ENCODE results near the gene TTLL3.

TTLL3 gene

DNA sequence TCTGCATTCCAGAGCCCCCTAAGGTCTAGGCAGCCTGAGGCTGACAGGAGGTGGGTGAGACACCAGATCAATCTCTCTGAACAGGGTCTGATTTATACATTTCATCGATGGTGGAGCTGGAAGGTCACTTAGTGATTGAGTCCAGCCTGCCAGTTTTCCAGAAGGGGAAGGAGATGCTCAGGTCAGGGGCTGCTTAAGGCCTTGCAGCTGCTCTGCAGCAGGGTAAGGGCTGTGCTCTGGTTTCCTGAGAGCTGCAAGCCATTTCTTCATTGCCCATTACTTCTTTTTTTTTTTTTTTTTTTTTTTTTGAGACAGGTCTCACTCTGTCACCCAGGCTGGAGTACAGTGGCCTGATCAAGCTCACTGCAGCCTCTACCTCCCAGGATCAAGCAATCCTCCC, 28.5 kb upstream of the TTLL3 start:
- no peak for DNase-seq

DNA sequence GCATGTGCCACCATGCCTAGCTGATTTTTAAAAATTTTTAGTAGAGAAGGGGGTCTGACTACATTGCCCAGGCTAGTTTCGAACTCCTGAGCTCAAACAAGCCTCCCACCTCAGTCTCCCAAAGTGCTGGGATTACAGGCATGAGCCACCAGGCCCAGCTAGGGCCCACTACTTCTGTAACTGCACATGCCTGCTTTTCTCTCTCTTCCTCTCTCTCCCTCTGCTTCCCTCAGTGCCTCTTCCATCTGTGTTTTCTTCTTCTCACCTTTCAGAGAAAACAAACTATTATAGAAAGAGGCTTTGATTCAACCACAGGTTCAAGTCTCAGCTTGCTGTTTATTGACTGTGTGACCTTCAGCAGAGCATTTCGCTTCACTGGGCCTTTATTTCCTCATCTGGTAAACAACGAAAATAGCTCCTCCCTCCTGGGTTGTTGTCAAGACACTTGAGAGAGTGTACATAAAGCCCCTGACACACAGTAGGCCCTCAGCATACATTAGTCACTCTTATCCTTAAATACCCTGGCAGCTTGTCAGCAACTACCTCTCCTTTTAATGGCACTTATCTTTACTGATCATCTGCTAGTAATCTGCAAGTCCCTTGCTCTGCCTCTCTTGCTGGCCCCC, 28.0 kb upstream of the TTLL3 start:
- peak; percentile 72 for DNase-seq

- peak; percentile 51 for DNase-seq
These were observed 27.3 kb upstream of the TTLL3 start for GRCh38 chr3:9782770-9783169.

- DNase-seq: no peak
These were observed 26.1 kb upstream of the TTLL3 start for GRCh38 chr3:9783954-9784353.

GRCh38 chr3:9784965-9785364, 25.1 kb upstream of the TTLL3 start:
- DNase-seq: no peak

DNA sequence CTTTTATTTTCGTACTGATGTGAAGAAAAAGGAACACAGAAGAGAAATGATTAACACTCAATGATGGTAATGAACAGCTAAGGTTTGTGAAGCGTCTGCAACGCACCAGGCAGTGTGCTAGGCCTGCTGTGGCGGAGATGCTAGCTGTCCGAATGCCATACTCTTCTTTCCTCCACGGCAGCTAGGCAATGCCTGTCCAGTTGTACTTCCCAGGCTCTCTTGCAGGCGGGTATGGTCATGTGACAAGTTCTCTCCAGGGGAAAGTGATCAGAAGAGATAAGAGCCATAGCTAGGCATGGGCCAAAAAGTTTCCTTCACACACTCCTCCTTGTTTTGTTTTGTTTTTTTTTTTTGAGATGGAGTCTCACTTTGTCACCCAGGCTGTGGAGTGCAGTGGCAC, 24.5 kb upstream of the TTLL3 start:
- peak; percentile 70 for DNase-seq

GRCh38 chr3:9786209-9786739, 23.8 kb upstream of the TTLL3 start:
- peak; percentile 73 for DNase-seq

GRCh38 chr3:9786825-9787669, 23.0 kb upstream of the TTLL3 start:
- DNase-seq: peak; percentile 44

DNA sequence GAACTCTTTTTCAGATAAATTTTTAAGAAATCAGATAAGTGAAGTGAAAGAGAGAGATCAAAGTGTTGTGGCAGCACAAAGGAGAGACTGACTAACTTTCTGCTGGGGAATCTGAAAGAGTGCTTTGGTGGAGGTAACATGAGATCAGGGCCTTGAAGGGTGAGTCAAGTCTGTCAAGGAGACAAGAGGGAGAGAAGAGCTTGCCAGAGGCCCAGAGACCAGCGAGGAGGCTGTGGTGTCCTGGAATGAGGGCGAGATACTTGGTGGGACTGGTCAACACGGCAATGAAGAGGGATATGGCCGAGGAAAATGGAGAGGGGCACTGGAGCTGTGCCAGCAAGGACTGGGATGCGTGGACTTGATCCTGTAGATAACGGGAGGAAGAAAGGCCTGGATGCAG, 22.3 kb upstream of the TTLL3 start:
- no peak for DNase-seq

- no peak for DNase-seq
These were observed 18.9 kb upstream of the TTLL3 start for GRCh38 chr3:9791127-9791526.

GRCh38 chr3:9791790-9792404, 18.2 kb upstream of the TTLL3 start:
- no peak for DNase-seq

DNA sequence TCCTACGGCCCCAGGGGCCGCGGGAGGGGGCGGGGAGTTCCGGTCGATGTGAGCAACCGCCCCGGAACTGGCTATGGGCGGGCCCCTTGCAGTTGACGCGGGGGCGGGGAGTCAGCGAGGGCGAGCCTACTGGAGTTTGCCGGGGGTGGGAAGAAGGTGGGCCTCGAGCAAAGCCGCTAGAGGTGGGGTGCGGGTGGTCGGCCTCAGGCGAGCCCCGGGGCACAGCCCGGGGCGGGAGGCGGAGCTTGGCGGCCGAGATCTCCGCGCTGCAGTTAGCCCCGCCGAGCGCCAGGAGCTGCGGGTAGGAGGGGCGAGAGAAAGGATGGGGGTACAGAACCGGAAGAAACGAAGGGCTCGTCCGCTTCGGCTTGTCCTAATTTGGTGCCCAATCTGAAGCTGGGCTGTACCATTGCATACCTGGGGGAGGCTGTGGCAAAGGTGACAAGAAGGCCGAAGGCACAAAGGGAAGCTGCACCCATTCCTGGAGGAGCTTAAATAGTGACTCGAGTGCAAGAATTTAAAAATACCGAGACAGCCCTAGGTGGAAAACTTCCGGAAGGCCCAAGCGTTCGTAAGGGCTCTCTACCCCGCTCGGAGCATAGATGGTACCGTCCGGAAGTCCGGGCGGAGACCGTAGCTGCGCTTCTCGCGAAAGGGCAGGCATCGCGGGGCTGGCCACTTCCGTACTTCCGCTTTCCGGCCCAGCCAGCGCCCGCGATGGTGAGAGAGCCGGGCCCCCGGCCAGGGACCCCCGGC, 17.5 kb upstream of the TTLL3 start, which contains the start of the genes ARPC4 and TADA3:
TSS of gene ARPC4 (plus strand) at position 678 of the 756 bp plus-strand sequence. CDS start at position 718, 40 bp downstream.
TSS of gene TADA3 (minus strand) at position 69 of the 756 bp plus-strand sequence. CDS start 1,007 bp downstream, outside the sequence.
- DNase-seq: peak; percentile 97

DNA sequence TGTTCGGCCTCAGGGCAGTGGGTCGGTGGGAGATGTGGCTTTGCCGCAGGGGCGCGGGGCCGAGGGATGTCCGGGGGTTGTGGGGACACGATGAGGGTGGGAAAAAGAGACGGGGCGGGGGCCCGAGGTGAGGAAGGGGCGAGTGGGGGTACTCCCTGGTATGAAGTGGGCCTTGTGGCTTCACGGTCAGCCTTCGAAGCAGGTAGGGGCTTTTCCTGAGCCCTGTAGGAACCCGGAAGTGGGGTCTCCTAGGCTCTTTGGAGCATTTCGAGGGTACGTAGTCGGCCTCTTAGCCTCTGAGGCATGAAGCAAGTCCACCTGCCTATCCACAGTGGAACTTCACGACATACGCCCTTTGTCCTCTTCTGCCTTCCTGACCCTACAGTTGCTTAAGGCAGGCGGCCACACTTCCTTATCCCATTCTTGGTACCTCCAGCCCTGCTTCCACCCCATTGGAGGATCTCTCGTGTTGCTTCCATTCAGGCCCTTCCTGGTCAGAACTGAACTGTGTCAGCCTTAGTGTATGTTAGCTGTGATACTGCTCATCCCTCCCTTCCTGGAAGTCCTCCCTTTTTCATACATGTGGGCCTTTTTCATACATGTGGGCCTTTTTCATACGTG, 16.8 kb upstream of the TTLL3 start:
- peak; percentile 79 for DNase-seq

DNA sequence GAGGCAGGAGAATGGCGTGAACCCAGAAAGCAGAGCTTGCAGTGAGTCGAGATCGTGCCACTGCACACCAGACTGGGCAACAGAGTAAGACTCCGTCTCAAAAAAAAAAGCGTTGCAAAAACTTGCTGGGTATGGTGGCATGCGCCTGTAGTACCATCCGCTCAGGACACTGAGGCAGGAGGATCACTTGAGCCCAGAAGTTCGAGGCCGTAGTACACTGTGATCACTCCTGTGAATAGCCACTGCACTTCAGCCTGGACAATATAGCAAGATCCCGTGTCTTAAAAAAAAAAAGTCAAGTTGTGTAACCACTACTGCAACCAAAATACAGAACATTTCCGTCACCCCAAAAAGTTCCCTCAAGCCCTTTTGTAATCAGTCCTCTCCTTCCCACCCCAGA, 15.7 kb upstream of the TTLL3 start:
- no peak for DNase-seq

DNA sequence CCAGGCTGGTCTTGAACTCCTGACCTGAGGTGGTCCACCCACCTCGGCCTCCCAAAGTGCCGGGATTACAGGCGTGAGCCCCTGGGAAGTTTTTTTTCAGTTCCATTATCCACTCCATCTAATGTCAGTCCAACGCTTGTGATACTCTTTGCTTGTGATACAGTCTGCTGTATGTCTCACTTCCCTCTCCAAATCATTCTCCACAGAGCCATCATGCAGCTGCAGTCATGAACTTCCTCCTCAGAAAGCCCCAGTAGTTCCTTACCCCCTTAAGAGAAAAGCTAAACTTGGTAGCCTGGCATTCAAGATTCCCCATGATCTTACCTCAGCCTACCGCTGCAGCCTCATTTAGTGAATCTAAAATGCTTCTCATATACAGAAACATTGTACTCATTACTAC, 14.9 kb upstream of the TTLL3 start:
- no peak for DNase-seq

DNA sequence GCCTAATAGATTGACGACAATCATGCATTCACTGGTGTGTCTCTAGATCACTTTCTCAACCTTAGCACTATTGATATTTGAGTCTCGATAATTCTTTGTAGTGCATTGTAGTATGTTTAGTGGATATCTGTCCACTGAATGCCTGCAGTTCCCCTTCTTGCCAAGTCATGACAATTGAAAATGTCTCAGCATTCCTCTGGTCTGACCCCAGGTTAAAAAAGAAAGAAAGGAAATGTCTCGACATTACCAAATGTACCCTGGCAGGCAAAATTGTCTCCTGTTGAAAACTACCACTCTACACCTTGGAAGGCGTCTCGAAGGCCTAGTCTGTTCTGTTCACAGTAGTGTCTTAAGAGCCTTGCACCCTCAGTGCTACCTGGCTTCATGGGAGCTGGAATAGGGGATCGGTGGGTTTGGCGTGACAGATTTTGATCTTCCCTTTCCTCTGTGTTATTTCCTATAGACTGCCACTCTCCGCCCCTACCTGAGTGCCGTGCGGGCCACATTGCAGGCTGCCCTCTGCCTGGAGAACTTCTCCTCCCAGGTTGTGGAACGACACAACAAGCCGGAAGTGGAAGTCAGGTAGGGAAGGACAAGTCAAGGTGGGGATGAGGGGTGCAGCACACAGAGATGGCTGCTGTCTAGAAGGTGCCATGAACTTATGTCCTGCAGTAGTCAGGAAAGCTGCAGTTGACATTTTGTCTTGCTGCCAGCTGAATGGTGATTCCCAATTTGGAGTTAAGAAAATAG, 12.7 kb upstream of the TTLL3 start:
- DNase-seq: no peak

GRCh38 chr3:9800529-9800928, 9.5 kb upstream of the TTLL3 start:
- DNase-seq: no peak

GRCh38 chr3:9803494-9803893, 6.6 kb upstream of the TTLL3 start:
- DNase-seq: no peak

GRCh38 chr3:9804996-9805395, 5.1 kb upstream of the TTLL3 start:
- DNase-seq: no peak

- DNase-seq: no peak
These were observed 3.9 kb upstream of the TTLL3 start for GRCh38 chr3:9806137-9806536.

Data from hematopoietic multipotent progenitor cell treated with erythropoietin and hydrocortisone succinate and interleukin-3 and kit ligand, for 6 days (in vitro differentiated cells).